Activated CD4-positive, CD25-positive, alpha-beta regulatory T cell (primary cell): ENCODE data around the gene GGTLC2.
"Not testable (repeated sequence)": the region's sequence is repeated elsewhere in the genome, so short reads cannot be mapped to it uniquely, and the experiment has no call there.

Experiments
- DNase-seq, 4 experiments: peaks; one replicate each; lab custom pipeline; 2025; lab: John Stamatoyannopoulos, UW

GGTLC2 gene

GRCh38 chr22:22638313-22638712 lies 6.1 kb upstream of the GGTLC2 start:
- not testable (repeated sequence) for DNase-seq

DNA sequence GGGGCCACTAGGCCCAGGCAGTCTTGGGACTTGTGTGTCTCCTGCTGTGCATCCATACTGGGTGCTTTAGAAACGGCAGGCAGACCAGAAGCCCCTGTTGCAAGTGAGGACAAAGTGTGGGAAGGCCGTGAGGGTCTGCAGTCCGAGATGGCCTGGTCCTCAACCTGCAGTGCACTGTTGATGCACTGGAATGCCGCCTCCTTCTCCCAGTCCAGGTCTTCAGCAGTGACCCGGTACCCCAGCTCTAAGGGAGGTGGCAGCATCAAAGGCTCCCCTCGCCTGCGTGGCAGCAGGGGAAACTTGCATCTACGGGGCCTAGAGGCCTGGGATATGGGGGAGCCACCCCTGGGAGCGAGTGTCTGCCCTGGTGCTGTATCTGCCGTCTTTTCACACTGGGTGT lies 2.2 kb upstream of the GGTLC2 start:
- DNase-seq = not testable (repeated sequence)

DNA sequence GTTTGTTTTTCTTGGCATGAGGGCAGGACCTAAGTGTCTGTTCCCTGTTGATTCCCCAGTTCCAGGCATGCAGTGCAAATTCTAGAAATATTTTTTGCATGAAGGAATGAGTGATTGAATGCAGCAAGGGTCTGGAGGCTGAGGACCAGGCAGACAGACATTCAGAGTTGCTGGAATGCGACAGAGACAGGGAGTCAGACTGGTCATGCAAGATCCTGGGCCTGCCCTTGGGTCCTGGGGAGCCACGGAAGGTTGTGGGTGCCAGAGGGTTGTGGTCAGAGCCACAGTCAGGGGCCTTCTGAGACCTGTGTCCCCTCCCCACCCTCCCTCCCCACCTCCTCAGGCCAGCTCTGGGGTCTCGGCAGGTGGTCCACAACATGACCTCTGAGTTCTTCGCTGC lies 1.6 kb downstream of the GGTLC2 start:
- not testable (repeated sequence) for DNase-seq

DNA sequence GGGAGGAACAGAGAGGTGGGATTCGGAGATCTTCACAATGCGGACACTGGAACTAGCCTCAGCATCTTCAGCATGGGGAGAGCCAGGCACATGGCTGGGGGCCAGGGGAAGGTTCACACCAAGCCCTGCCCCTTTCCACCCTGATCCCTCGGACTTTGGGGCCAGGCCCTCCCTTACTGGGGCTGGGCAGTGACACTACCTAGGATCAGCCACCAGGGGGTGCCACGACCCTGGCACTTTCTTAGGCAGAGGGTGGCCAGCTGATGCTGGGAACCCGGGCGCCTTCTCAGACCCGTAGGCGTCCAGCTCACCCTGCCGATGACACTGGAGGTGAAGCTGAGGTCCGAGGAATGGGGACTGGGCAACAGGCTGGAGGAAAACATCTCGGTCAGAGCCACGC lies 3.5 kb downstream of the GGTLC2 start:
- not testable (repeated sequence) for DNase-seq

DNA sequence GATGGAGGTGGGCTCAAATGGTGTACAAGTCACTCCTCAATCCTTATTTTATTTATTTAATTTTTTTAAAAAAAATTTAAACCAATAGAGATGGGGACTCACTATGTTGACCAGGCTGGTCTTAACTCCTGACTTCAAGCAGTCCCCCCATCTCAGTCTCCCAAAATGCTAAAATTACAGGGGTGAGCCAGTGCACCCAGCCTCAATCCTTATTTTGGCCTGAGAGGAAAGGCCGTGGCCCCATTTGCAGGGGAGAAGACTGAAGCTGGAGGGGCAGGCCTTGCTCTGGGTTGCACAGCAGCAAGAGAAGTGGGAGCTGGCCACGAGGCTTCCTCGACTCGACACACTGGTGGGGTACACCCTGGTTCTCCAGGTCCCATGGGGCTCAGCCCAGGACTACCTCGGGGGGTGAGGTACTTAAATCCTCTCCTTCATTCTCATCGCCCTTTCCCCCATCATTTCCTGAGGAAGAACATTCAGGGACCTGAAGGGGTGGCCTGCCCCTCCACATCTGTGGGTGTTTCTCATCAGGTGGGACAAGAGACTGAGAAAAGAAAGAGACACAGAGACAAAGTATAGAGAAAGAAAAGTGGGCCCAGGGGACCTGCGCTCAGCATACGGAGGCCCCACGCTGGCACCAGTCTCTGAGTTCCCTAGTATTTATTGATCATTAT lies 4.6 kb downstream of the GGTLC2 start:
- DNase-seq = not testable (repeated sequence)

DNA sequence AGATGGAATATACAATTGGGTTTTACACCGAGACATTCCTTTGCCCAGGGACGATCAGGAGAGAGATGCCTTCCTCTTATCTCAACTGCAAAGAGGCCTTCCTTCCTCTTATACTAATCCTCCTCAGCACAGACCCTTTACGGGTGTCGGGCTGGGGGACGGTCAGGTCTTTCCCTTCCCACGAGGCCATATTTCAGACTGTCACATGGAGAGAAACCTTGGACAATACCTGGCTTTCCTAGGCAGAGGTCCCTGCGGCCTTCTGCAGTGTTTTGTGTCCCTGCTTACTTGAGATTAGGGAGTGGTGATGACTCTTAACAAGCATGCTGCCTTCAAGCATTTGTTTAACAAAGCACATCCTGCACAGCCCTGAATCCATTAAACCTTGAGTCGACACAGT lies 5.3 kb downstream of the GGTLC2 start:
- DNase-seq = not testable (repeated sequence)

GRCh38 chr22:22650398-22650797 lies 6.0 kb downstream of the GGTLC2 start:
- not testable (repeated sequence) for DNase-seq

GRCh38 chr22:22650803-22651515 lies 6.5 kb downstream of the GGTLC2 start:
- not testable (repeated sequence) for DNase-seq

DNA sequence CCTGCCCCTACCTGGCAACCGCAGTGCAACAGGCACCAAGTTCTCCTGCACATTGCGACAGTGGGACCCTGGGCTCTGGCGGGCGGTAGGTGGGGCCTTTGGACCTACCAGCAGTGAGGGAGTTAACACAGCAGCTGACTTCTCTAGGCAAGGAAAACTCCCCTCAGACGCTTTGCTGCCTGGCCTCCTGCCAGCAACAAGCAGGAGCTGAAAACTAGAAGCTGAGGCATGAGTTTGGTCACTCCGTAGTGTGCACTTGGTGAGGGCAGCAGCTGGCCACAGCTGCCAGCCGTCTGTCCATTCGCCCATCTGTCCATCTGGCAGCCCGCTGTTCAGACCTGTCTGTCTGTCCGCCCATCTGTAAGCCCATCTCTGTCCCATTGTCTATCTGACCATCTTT lies 7.2 kb downstream of the GGTLC2 start:
- not testable (repeated sequence) for DNase-seq

DNA sequence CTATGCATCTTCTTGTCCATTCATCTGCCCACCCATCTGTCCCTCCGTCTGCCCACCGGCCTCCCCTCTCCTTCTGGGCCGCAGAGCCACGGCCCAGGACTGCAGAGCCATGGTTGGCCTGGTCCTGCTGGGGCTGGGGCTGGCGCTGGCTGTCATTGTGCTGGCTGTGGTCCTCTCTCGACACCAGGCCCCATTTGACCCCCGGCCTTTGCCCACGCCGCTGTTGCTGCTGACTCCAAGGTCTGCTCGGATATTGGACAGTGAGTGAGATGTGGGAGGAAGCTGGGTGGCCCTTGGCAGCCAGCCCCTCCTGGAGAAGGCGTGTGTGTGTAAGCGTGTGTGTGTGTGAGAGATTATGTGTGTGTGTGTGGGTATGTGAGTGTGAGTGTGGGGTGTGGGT lies 7.7 kb downstream of the GGTLC2 start:
- not testable (repeated sequence) for DNase-seq

GRCh38 chr22:22652573-22652972 lies 8.2 kb downstream of the GGTLC2 start:
- DNase-seq = not testable (repeated sequence)

DNA sequence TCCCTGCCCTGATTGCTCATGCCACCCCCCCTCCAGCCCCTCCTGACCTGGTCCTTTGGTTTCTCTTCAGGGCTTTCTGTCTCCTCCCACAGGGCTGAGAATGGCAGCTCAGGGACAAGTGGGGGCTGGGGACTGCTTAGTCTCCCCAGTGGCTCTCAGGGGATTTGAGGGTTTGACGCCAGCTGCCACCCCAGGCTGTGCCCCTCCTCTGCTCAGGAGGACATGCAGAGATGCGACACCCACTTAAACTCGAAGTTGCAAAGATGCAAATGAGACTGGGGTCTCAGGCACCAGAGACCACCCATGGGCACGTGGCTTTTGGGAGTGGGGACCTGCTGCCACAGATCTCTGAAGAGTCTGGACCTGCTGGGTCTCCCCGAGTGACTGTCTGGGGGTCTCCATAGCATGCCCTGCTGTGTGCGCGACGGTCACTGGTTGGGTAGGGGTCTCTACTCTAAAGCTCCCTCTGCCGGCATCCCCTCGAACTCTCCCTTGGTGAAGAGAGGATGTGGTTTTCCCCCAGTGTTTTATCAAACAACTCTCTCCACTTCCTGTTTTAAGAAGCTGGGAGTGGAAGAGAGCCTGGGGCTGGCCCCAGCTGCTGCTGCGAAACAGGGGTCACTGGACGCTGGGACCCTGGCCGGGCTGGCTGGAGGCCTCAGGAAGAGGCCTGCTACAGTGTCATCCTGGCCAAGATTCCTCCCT lies 9.4 kb downstream of the GGTLC2 start:
- DNase-seq = not testable (repeated sequence)

GRCh38 chr22:22655452-22656290 lies 11.3 kb downstream of the GGTLC2 start:
- DNase-seq = no peak

- DNase-seq = no peak
Measured at GRCh38 chr22:22657712-22658111, 13.3 kb downstream of the GGTLC2 start.

DNA sequence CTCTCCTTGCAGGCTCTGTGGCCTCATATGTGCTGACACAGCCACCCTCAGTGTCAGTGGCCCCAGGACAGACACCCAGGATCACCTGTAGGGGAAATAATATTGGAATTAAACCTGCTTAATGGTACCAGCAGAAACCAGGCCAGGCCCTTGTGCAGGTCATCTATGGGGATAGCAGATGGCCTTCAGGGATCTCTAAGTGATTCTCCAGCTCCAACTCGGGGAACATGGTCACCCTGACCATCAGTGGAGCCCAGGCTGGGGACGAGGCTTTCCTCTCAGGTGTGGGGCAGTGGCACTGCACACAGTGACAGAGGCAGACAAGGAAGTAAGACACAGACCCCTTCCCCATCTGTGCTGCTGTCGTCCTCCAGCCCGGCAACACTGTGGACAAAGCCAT lies 16.9 kb downstream of the GGTLC2 start:
- DNase-seq = no peak

DNA sequence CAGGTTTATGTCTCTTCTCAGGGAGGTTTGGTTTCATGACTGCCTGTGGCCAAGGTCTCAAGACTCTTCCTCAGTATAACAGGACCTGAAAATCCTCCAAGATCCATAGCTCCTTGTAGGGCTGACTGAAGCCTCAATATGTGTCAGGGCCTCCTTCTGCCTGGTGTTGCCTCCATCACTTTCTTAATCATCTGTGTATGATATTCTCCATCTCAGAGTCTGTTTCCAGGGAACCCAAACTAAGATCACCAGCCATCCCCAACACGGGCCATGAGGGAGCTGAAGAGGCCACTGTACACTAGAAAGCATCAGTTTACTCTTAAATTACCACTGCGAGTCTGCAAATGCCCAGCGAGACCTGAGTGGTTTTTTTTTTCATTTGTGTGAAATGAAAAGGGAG lies 17.7 kb downstream of the GGTLC2 start:
- no peak for DNase-seq

- DNase-seq = no peak
Measured at GRCh38 chr22:22663861-22664800, 19.7 kb downstream of the GGTLC2 start.

- DNase-seq = no peak
Measured at GRCh38 chr22:22666307-22667091, 22.1 kb downstream of the GGTLC2 start.

GRCh38 chr22:22667966-22668880 lies 23.8 kb downstream of the GGTLC2 start:
- no peak for DNase-seq
